Measurements from ENCODE around the gene CPA1. TPM values are rescaled to one million over a fixed set of nuclear protein-coding genes. Genes with fewer than 3 reads are reported as not detected.

CPA1 gene
- total RNA-seq, 1 experiment from 2014 or later = not detected

GRCh38 chr7:130356121-130356875, 24.0 kb upstream of the CPA1 start:
- peak; percentile 100 for DNase-seq (ENCODE audit: low read depth)

GRCh38 chr7:130356876-130357611, 23.2 kb upstream of the CPA1 start:
- DNase-seq (ENCODE audit: low read depth) = peak; percentile 96

GRCh38 chr7:130358471-130358870, 21.8 kb upstream of the CPA1 start:
- no peak for DNase-seq (ENCODE audit: low read depth)

GRCh38 chr7:130359276-130359857, 20.9 kb upstream of the CPA1 start:
- no peak for DNase-seq (ENCODE audit: low read depth)

GRCh38 chr7:130360518-130360917, 19.8 kb upstream of the CPA1 start:
- no peak for DNase-seq (ENCODE audit: low read depth)

GRCh38 chr7:130361681-130362080, 18.6 kb upstream of the CPA1 start:
- DNase-seq (ENCODE audit: low read depth) = no peak

GRCh38 chr7:130362251-130362816, 18.0 kb upstream of the CPA1 start:
- DNase-seq (ENCODE audit: low read depth) = no peak

- DNase-seq (ENCODE audit: low read depth) = peak; percentile 97
These were observed 17.1 kb upstream of the CPA1 start for GRCh38 chr7:130363026-130363847.

GRCh38 chr7:130364451-130364850, 15.8 kb upstream of the CPA1 start:
- DNase-seq (ENCODE audit: low read depth) = no peak

- DNase-seq (ENCODE audit: low read depth) = peak; percentile 49
These were observed 15.2 kb upstream of the CPA1 start for GRCh38 chr7:130365088-130365487.

GRCh38 chr7:130365511-130366441, 14.5 kb upstream of the CPA1 start:
- peak; percentile 88 for DNase-seq (ENCODE audit: low read depth)

GRCh38 chr7:130366564-130366963, 13.7 kb upstream of the CPA1 start:
- DNase-seq (ENCODE audit: low read depth) = no peak

GRCh38 chr7:130367088-130367755, 13.1 kb upstream of the CPA1 start:
- no peak for DNase-seq (ENCODE audit: low read depth)

- no peak for DNase-seq (ENCODE audit: low read depth)
These were observed 12.2 kb upstream of the CPA1 start for GRCh38 chr7:130367836-130368746.

- peak; percentile 39 for DNase-seq (ENCODE audit: low read depth)
These were observed 11.1 kb upstream of the CPA1 start for GRCh38 chr7:130369110-130369711.

GRCh38 chr7:130369831-130370550, 10.3 kb upstream of the CPA1 start:
- DNase-seq (ENCODE audit: low read depth) = no peak

GRCh38 chr7:130371046-130371445, 9.2 kb upstream of the CPA1 start:
- DNase-seq (ENCODE audit: low read depth) = peak; percentile 77

Data from RPMI7951 (cell line).